Mesenchymal stem cell (in vitro differentiated cells and primary cell): ENCODE measurements around the gene NLRP4.
"Not testable (repeated sequence)": the region's sequence is repeated elsewhere in the genome, so short reads cannot be mapped to it uniquely, and the experiment has no call there.

Experiments used
- DNase-seq: peaks from one replicate; pipeline ENCODE4 v3.0.0-alpha.2; 2013
- H2AFZ ChIP-seq: one replicate; pipeline ENCODE4 v1.6.1; 2013; ENCODE audit warnings: low read depth, mild to moderate bottlenecking, control low read depth, inconsistent platforms, low read length, moderate library complexity
- H2AK5ac ChIP-seq: 2 replicates; pipeline ENCODE4 v1.6.1; 2013; ENCODE audit warnings: low read length, moderate library complexity, mild to moderate bottlenecking, inconsistent platforms; ENCODE audit not compliant: severe bottlenecking
- H2BK120ac ChIP-seq: one replicate; pipeline ENCODE4 v1.6.1; 2013; ENCODE audit warnings: low read depth, mild to moderate bottlenecking, inconsistent platforms, low read length, moderate library complexity
- H2BK12ac ChIP-seq, 2 experiments: one replicate each; pipeline ENCODE4 v1.6.1; 2013; ENCODE audit warnings: inconsistent platforms in 2 of 2, low read length in 2 of 2, mild to moderate bottlenecking in 2 of 2, moderate library complexity in 2 of 2, control low read depth in 1 of 2
- H2BK15ac ChIP-seq: one replicate; pipeline ENCODE4 v1.6.1; 2013; ENCODE audit warnings: mild to moderate bottlenecking, low read depth, inconsistent platforms; ENCODE audit not compliant: poor library complexity, severe bottlenecking
- H2BK5ac ChIP-seq: 2 replicates; pipeline ENCODE4 v1.6.1; 2013; ENCODE audit warnings: low read depth, mild to moderate bottlenecking, low read length, control low read depth, inconsistent platforms; ENCODE audit not compliant: poor library complexity, severe bottlenecking
- H3K14ac ChIP-seq, 2 experiments: one replicate each; pipeline ENCODE4 v1.6.1; 2013; ENCODE audit warnings: inconsistent platforms in 2 of 2, low read length in 2 of 2, control low read depth in 1 of 2, mild to moderate bottlenecking in 1 of 2, moderate library complexity in 1 of 2
- H3K18ac ChIP-seq, 2 experiments: one replicate each; pipeline ENCODE4 v1.6.1; 2013; ENCODE audit warnings: inconsistent platforms in 2 of 2, low read length in 2 of 2, control low read depth in 1 of 2, low read depth in 1 of 2, mild to moderate bottlenecking in 1 of 2
- H3K23ac ChIP-seq, 2 experiments: one replicate each; pipeline ENCODE4 v1.6.1; 2013; ENCODE audit warnings: inconsistent platforms in 2 of 2, low read length in 2 of 2, mild to moderate bottlenecking in 2 of 2, moderate library complexity in 2 of 2, control low read depth in 1 of 2
- H3K27ac ChIP-seq: 2 replicates; pipeline ENCODE4 v1.5.1; 2013; ENCODE audit warnings: mild to moderate bottlenecking, moderate library complexity, low read length, control low read depth, inconsistent platforms; ENCODE audit not compliant: poor library complexity, severe bottlenecking
- H3K27me3 ChIP-seq, 2 experiments: 2 replicates each; pipeline versions ENCODE4 v1.6.1 to v1.7.0; 2013; ENCODE audit warnings: low read length in 2 of 2, mild to moderate bottlenecking in 2 of 2, moderate library complexity in 2 of 2, control low read depth in 1 of 2, inconsistent platforms in 1 of 2; ENCODE audit not compliant: control insufficient read depth in 1 of 2, insufficient read depth in 1 of 2
- H3K36me3 ChIP-seq, 2 experiments: 2 replicates each; pipeline versions ENCODE4 v1.6.1 to v1.7.0; 2013; ENCODE audit warnings: low read length in 2 of 2, control low read depth in 1 of 2, inconsistent platforms in 1 of 2, low read depth in 1 of 2, mild to moderate bottlenecking in 1 of 2; ENCODE audit not compliant: insufficient read depth in 2 of 2, control insufficient read depth in 1 of 2
- H3K4ac ChIP-seq, 2 experiments: one replicate each; pipeline ENCODE4 v1.6.1; 2013; ENCODE audit warnings: inconsistent platforms in 2 of 2, low read length in 2 of 2, mild to moderate bottlenecking in 2 of 2, moderate library complexity in 2 of 2, control low read depth in 1 of 2, low read depth in 1 of 2
- H3K4me1 ChIP-seq: 2 replicates; pipeline ENCODE4 v1.6.1; 2013; ENCODE audit warnings: low read depth, low read length, control low read depth; ENCODE audit not compliant: control insufficient read depth, insufficient read depth
- H3K4me2 ChIP-seq: 2 replicates; pipeline ENCODE4 v1.6.1; 2013; ENCODE audit warnings: low read length, mild to moderate bottlenecking, inconsistent platforms; ENCODE audit not compliant: poor library complexity, severe bottlenecking
- H3K4me3 ChIP-seq, 2 experiments: 2 replicates each; pipeline versions ENCODE4 v1.5.1 to v1.7.0; 2013; ENCODE audit warnings: low read length in 2 of 2, mild to moderate bottlenecking in 2 of 2, control low read depth in 1 of 2, low read depth in 1 of 2; ENCODE audit not compliant: insufficient read depth in 1 of 2
- H3K79me1 ChIP-seq: replicated peaks from 2 replicates; pipeline ENCODE4 v1.6.1; 2013; ENCODE audit warnings: mild to moderate bottlenecking, control low read depth, low read length, inconsistent platforms; ENCODE audit not compliant: poor library complexity, severe bottlenecking
- H3K9ac ChIP-seq: 2 replicates; pipeline ENCODE4 v1.7.0; 2013; ENCODE audit warnings: mild to moderate bottlenecking, low read length, moderate library complexity
- H3K9me3 ChIP-seq: 2 replicates; pipeline ENCODE4 v1.7.0; 2013; ENCODE audit warnings: mild to moderate bottlenecking, low read length; ENCODE audit not compliant: control insufficient read depth
- H4K8ac ChIP-seq: one replicate; pipeline ENCODE4 v1.6.1; 2013; ENCODE audit warnings: inconsistent platforms, mild to moderate bottlenecking, low read length, moderate library complexity
- H4K91ac ChIP-seq: one replicate; pipeline ENCODE4 v1.6.1; 2013; ENCODE audit warnings: mild to moderate bottlenecking, low read length, inconsistent platforms
- WGBS: methylation state at CpG from one replicate; pipeline ENCODE4 v1.1.7; 2013; ENCODE audit warnings: mixed read lengths; 5-methylcytosine and 5-hydroxymethylcytosine counted together

The NLRP4 gene

GRCh38 chr19:55923556-55923955 lies 87.2 kb downstream of the NLRP4 start:
- peaks cover 44% of the 10 kb centered on the region for H3K9me3 ChIP-seq
- no peak overlapping the region for H3K27ac ChIP-seq
- no peak for DNase-seq
- no peak overlapping the region for H2BK5ac ChIP-seq
- no peak overlapping the region for H3K4me2 ChIP-seq
- H2AK5ac ChIP-seq = no peak overlapping the region
- H3K4me1 ChIP-seq = no peaks in the 10 kb centered on the region
- H4K8ac ChIP-seq = no peak overlapping the region
- no peak overlapping the region for H4K91ac ChIP-seq
- no peaks in the 10 kb centered on the region for H3K79me1 ChIP-seq
- no peak overlapping the region for H3K23ac ChIP-seq
- H3K4ac ChIP-seq = no peak overlapping the region
- H3K9ac ChIP-seq = no peak overlapping the region
- no peaks in the 10 kb centered on the region for H3K36me3 ChIP-seq
- no peak overlapping the region for H3K18ac ChIP-seq
- H2AFZ ChIP-seq = no peak overlapping the region
- no peak overlapping the region for H3K4me3 ChIP-seq
- H3K14ac ChIP-seq = no peak overlapping the region
- H2BK120ac ChIP-seq = no peak overlapping the region
- H2BK12ac ChIP-seq = no peak overlapping the region
- H2BK15ac ChIP-seq = no peak overlapping the region
- WGBS = 57% methylated on average over 5 of the region's 5 CpGs
- no peaks in the 10 kb centered on the region for H3K27me3 ChIP-seq

- H3K4me1 ChIP-seq = no peaks in the 10 kb centered on the region
- no peaks in the 10 kb centered on the region for H3K27me3 ChIP-seq
- H3K79me1 ChIP-seq = no peaks in the 10 kb centered on the region
- H3K14ac ChIP-seq = no peak overlapping the region
- H2AFZ ChIP-seq = no peak overlapping the region
- H2BK12ac ChIP-seq = no peak overlapping the region
- H3K27ac ChIP-seq = no peak overlapping the region
- H3K9me3 ChIP-seq = peaks cover 26% of the 10 kb centered on the region
- H3K4ac ChIP-seq = no peak overlapping the region
- no peaks in the 10 kb centered on the region for H3K36me3 ChIP-seq
- WGBS = 39% methylated on average over 7 of the region's 8 CpGs
- no peak for DNase-seq
- H2AK5ac ChIP-seq = no peak overlapping the region
- no peak overlapping the region for H3K18ac ChIP-seq
- H2BK5ac ChIP-seq = no peak overlapping the region
- H3K23ac ChIP-seq = no peak overlapping the region
- no peak overlapping the region for H4K91ac ChIP-seq
- no peak overlapping the region for H2BK120ac ChIP-seq
- H3K4me2 ChIP-seq = no peak overlapping the region
- H3K4me3 ChIP-seq = no peak overlapping the region
- H3K9ac ChIP-seq = no peak overlapping the region
- H2BK15ac ChIP-seq = no peak overlapping the region
- H4K8ac ChIP-seq = no peak overlapping the region
Measured at GRCh38 chr19:55927991-55928390, 91.7 kb downstream of the NLRP4 start.

- H3K9me3 ChIP-seq = peaks cover 31% of the 10 kb centered on the region
- not testable (repeated sequence) for H3K4ac ChIP-seq, H4K91ac ChIP-seq, H3K14ac ChIP-seq, H3K36me3 ChIP-seq, H2BK15ac ChIP-seq, H3K27ac ChIP-seq, H3K9ac ChIP-seq, H3K4me2 ChIP-seq, H2BK5ac ChIP-seq, H3K27me3 ChIP-seq, H4K8ac ChIP-seq, H3K23ac ChIP-seq, H3K4me1 ChIP-seq, H2AFZ ChIP-seq, DNase-seq, H3K79me1 ChIP-seq, H2AK5ac ChIP-seq, H2BK12ac ChIP-seq, H3K18ac ChIP-seq, H2BK120ac ChIP-seq, H3K4me3 ChIP-seq
- 81% methylated on average over 4 of the region's 5 CpGs for WGBS
Measured at GRCh38 chr19:55929258-55929657, 92.9 kb downstream of the NLRP4 start.

GRCh38 chr19:55930996-55931515 lies 94.7 kb downstream of the NLRP4 start:
- no peak overlapping the region for H2BK12ac ChIP-seq
- WGBS = 67% methylated on average over 9 of the region's 14 CpGs
- H4K91ac ChIP-seq = no peak overlapping the region
- no peak overlapping the region for H2BK120ac ChIP-seq
- no peak overlapping the region for H3K14ac ChIP-seq
- no peaks in the 10 kb centered on the region for H3K27me3 ChIP-seq
- DNase-seq = no peak
- no peak overlapping the region for H3K9ac ChIP-seq
- H2AK5ac ChIP-seq = no peak overlapping the region
- H3K4me2 ChIP-seq = no peak overlapping the region
- H2AFZ ChIP-seq = no peak overlapping the region
- no peaks in the 10 kb centered on the region for H3K36me3 ChIP-seq
- no peak overlapping the region for H2BK15ac ChIP-seq
- no peak overlapping the region for H3K4ac ChIP-seq
- no peak overlapping the region for H2BK5ac ChIP-seq
- no peaks in the 10 kb centered on the region for H3K4me1 ChIP-seq
- no peak overlapping the region for H4K8ac ChIP-seq
- no peak overlapping the region for H3K18ac ChIP-seq
- no peak overlapping the region for H3K27ac ChIP-seq
- H3K23ac ChIP-seq = no peak overlapping the region
- no peaks in the 10 kb centered on the region for H3K79me1 ChIP-seq
- no peak overlapping the region for H3K4me3 ChIP-seq
- peaks cover 29% of the 10 kb centered on the region for H3K9me3 ChIP-seq
